ENCODE measurements around the gene KAZN. TPM values are rescaled to one million over a fixed set of nuclear protein-coding genes. Genes with fewer than 3 reads are reported as not detected.

KAZN gene
- total RNA-seq, 2 experiments from 2014 or later: 0.22 to 0.55 TPM

DNA sequence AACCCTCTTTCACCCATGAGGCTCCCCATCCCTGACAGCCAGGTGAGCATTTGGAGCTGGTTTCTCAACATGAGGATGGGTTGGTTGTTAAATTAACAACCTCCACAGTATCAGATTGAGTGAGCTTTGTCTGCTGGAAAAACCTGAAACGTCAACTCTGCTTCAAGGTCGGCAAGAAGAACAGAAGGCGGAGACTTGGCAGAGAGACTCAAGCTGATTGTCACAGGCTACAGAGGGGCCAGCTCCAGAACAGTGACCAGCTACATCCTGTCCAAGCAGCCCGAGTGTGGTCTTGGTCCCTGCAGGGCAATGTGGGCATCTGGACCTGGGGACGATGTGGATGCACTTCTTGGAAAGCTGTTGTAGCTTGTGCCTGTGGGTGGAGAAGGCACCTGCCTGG is 518.5 kb downstream of the KAZN start:
- peaks cover 4% of the 10 kb centered on the region for H3K27me3 Mint-ChIP-seq
- no peak for DNase-seq
- intact Hi-C loops (cut with DNase I, micrococcal nuclease): no loop called here
- TF ChIP-seq, protein P1, sequence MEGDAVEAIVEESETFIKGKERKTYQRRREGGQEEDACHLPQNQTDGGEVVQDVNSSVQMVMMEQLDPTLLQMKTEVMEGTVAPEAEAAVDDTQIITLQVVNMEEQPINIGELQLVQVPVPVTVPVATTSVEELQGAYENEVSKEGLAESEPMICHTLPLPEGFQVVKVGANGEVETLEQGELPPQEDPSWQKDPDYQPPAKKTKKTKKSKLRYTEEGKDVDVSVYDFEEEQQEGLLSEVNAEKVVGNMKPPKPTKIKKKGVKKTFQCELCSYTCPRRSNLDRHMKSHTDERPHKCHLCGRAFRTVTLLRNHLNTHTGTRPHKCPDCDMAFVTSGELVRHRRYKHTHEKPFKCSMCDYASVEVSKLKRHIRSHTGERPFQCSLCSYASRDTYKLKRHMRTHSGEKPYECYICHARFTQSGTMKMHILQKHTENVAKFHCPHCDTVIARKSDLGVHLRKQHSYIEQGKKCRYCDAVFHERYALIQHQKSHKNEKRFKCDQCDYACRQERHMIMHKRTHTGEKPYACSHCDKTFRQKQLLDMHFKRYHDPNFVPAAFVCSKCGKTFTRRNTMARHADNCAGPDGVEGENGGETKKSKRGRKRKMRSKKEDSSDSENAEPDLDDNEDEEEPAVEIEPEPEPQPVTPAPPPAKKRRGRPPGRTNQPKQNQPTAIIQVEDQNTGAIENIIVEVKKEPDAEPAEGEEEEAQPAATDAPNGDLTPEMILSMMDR (IDR thresholded peaks at IDR 0.05): no peak
- no peak overlapping the region for H3K4me3 Mint-ChIP-seq
- no peak overlapping the region for H3K4me3 ChIP-seq (ENCODE audit: low read length)
- no peaks in the 10 kb centered on the region for H3K36me3 Mint-ChIP-seq (ENCODE audit: low read depth)
- H3K27ac Mint-ChIP-seq: no peak overlapping the region
- no peaks in the 10 kb centered on the region for H3K9me3 ChIP-seq (ENCODE audit: control insufficient read depth in 1 of 2, insufficient read depth in 1 of 2, low read length in 2 of 2)
- no peak for ATAC-seq (ENCODE audit: poor library complexity)
- no peak overlapping the region for H3K27ac ChIP-seq (ENCODE audit: low read depth in 1 of 2, low read length in 2 of 2)
- ChIA-PET POLR2A (no interaction called here), CTCF (interaction anchor here (1.1 kb wide), 1 partner anchor 11 kb away, joined by 3 read pairs; no protein-coding TSS in a partner anchor)
- H3K4me1 Mint-ChIP-seq (ENCODE audit: low read depth): no peaks in the 10 kb centered on the region
- no peaks in the 10 kb centered on the region for H3K36me3 ChIP-seq (ENCODE audit: insufficient read depth, low read length)
- H3K9me3 Mint-ChIP-seq: no peaks in the 10 kb centered on the region
- peaks cover 5% of the 10 kb centered on the region for H3K4me1 ChIP-seq (ENCODE audit: insufficient read depth, low read length)
- no peaks in the 10 kb centered on the region for H3K27me3 ChIP-seq (ENCODE audit: control insufficient read depth in 1 of 2, insufficient read depth in 2 of 2, low read length in 2 of 2)

DNA sequence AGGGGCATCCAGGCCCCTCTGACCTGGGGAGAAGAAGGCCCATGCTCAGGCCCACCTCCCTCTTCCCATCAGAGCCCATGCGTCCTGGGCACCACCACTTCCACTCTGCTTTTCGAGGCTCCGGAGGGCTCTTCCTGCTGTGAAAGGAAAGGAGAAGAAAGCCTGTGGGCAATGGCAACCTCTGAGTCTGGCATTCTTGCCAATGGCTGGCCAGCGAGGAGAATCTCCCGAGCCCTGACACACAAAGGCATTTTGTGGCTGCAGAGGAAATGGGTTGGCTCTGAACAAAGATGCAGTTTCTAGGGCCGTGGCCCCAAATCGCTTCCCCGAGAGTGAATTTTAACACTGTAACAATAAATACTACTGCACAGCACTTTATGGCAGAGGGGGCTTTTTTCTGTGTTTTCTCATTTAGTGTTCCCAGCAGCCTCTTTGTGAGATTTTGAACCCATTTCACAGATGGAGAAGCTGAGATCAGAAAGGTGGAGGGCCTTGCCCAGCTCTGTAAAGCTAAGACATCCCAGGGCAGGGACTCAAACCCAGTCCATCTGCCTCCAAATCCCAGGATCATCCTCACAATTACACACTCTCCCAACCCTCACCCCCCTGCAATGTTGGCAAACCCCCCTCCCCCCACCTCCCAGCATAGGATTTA is 519.3 kb downstream of the KAZN start:
- DNase-seq (no peak), ATAC-seq (ENCODE audit: poor library complexity) (no peak)
- H3K9me3 ChIP-seq (ENCODE audit: control insufficient read depth in 1 of 2, insufficient read depth in 1 of 2, low read length in 2 of 2): peaks cover 0 to 4% of the 10 kb centered on the region in 2 experiments
- no peak overlapping the region for H3K27ac ChIP-seq (ENCODE audit: low read depth in 1 of 2, low read length in 2 of 2)
- Mint-ChIP-seq H3K4me1 (ENCODE audit: low read depth) (no peaks in the 10 kb centered on the region), H3K27ac (no peak overlapping the region), H3K36me3 (ENCODE audit: low read depth) (no peaks in the 10 kb centered on the region), H3K27me3 (peaks cover 4% of the 10 kb centered on the region), H3K4me3 (no peak overlapping the region), H3K9me3 (no peaks in the 10 kb centered on the region)
- POLR2A ChIA-PET: no interaction called here
- intact Hi-C loops (cut with DNase I, micrococcal nuclease): no loop called here
- H3K36me3 ChIP-seq (ENCODE audit: insufficient read depth, low read length): no peaks in the 10 kb centered on the region
- CTCF ChIA-PET: interaction anchor here (1.1 kb wide), 1 partner anchor 10 kb away, joined by 3 read pairs; no protein-coding TSS in a partner anchor
- TF ChIP-seq, protein P1 (IDR thresholded peaks at IDR 0.05): no peak
- no peaks in the 10 kb centered on the region for H3K27me3 ChIP-seq (ENCODE audit: control insufficient read depth in 1 of 2, insufficient read depth in 2 of 2, low read length in 2 of 2)
- H3K4me3 ChIP-seq (ENCODE audit: low read length): no peak overlapping the region
- no peaks in the 10 kb centered on the region for H3K4me1 ChIP-seq (ENCODE audit: insufficient read depth, low read length)

DNA sequence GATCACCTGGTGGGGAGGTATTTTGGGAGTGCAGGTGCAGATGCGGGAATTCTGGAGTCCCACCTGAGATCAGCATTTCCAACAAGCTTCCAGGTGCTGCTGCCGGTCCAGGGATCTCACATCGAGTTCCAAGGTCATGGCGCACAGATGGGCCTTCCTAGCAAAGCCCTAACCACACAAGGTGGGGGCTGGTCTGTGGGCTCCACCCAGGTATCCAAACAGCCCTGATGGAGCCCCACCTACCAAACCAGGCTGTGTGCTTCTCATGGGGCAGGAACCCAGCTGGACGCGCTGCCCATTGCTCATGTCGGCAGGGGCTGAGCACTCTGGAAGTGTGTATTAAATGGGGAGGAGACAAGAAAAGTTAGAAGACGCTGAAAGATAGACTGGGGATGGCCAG is 520.1 kb downstream of the KAZN start:
- Histone ChIP-seq H3K9me3 (ENCODE audit: control insufficient read depth in 1 of 2, insufficient read depth in 1 of 2, low read length in 2 of 2) (peaks cover 0 to 4% of the 10 kb centered on the region in 2 experiments), H3K27me3 (ENCODE audit: control insufficient read depth in 1 of 2, insufficient read depth in 2 of 2, low read length in 2 of 2) (no peaks in the 10 kb centered on the region), H3K4me3 (ENCODE audit: low read length) (no peak overlapping the region), H3K36me3 (ENCODE audit: insufficient read depth, low read length) (no peaks in the 10 kb centered on the region), H3K27ac (ENCODE audit: low read depth in 1 of 2, low read length in 2 of 2) (no peak overlapping the region), H3K4me1 (ENCODE audit: insufficient read depth, low read length) (no peaks in the 10 kb centered on the region)
- no peaks in the 10 kb centered on the region for H3K36me3 Mint-ChIP-seq (ENCODE audit: low read depth)
- no peak overlapping the region for H3K4me3 Mint-ChIP-seq
- ATAC-seq (ENCODE audit: poor library complexity): no peak
- ChIA-PET POLR2A (no interaction called here), CTCF (no interaction called here)
- TF ChIP-seq, protein P1 (IDR thresholded peaks at IDR 0.05): no peak
- DNase-seq: no peak
- intact Hi-C loops (cut with DNase I, micrococcal nuclease): no loop called here
- peaks cover 4% of the 10 kb centered on the region for H3K27me3 Mint-ChIP-seq
- H3K4me1 Mint-ChIP-seq (ENCODE audit: low read depth): no peaks in the 10 kb centered on the region
- no peaks in the 10 kb centered on the region for H3K9me3 Mint-ChIP-seq
- no peak overlapping the region for H3K27ac Mint-ChIP-seq

Measured in CD4-positive, alpha-beta T cell (primary cell).